ENCODE results near the gene SMS. TPM values are rescaled to one million over a fixed set of nuclear protein-coding genes. Genes with fewer than 3 reads are reported as not detected.

SMS gene
- total RNA-seq, 1 experiment from 2014 or later, result 173 TPM

DNA sequence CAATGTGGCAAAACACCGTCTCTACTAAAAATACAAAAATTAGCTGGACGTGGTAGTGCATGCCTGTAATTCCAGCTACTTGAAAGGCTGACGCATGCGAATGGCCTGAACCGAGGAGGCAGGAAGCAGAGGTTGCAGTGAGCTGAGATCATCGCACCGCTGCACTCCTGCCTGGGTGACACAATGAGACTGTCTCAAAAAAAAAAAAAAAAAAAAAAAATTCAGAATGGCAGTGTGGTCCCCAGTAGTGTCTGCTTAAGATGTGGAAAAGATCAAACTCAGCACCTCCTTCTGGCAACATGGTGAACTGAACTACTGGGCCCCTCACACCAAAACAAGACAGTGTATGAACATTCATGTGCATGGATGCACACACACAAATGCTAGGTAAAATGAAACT is 32.2 kb downstream of the SMS start (continued):
- TF ChIP-seq, protein P1, sequence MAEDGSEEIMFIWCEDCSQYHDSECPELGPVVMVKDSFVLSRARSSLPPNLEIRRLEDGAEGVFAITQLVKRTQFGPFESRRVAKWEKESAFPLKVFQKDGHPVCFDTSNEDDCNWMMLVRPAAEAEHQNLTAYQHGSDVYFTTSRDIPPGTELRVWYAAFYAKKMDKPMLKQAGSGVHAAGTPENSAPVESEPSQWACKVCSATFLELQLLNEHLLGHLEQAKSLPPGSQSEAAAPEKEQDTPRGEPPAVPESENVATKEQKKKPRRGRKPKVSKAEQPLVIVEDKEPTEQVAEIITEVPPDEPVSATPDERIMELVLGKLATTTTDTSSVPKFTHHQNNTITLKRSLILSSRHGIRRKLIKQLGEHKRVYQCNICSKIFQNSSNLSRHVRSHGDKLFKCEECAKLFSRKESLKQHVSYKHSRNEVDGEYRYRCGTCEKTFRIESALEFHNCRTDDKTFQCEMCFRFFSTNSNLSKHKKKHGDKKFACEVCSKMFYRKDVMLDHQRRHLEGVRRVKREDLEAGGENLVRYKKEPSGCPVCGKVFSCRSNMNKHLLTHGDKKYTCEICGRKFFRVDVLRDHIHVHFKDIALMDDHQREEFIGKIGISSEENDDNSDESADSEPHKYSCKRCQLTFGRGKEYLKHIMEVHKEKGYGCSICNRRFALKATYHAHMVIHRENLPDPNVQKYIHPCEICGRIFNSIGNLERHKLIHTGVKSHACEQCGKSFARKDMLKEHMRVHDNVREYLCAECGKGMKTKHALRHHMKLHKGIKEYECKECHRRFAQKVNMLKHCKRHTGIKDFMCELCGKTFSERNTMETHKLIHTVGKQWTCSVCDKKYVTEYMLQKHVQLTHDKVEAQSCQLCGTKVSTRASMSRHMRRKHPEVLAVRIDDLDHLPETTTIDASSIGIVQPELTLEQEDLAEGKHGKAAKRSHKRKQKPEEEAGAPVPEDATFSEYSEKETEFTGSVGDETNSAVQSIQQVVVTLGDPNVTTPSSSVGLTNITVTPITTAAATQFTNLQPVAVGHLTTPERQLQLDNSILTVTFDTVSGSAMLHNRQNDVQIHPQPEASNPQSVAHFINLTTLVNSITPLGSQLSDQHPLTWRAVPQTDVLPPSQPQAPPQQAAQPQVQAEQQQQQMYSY (CRISPR knock-in tag; IDR thresholded peaks at IDR 0.05), result no peak
- TF ChIP-seq RORB (CRISPR knock-in tag; IDR thresholded peaks at IDR 0.05), result no peak
- TF ChIP-seq, protein P2, sequence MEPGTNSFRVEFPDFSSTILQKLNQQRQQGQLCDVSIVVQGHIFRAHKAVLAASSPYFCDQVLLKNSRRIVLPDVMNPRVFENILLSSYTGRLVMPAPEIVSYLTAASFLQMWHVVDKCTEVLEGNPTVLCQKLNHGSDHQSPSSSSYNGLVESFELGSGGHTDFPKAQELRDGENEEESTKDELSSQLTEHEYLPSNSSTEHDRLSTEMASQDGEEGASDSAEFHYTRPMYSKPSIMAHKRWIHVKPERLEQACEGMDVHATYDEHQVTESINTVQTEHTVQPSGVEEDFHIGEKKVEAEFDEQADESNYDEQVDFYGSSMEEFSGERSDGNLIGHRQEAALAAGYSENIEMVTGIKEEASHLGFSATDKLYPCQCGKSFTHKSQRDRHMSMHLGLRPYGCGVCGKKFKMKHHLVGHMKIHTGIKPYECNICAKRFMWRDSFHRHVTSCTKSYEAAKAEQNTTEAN (CRISPR knock-in tag; IDR thresholded peaks at IDR 0.05), result no peak

DNA sequence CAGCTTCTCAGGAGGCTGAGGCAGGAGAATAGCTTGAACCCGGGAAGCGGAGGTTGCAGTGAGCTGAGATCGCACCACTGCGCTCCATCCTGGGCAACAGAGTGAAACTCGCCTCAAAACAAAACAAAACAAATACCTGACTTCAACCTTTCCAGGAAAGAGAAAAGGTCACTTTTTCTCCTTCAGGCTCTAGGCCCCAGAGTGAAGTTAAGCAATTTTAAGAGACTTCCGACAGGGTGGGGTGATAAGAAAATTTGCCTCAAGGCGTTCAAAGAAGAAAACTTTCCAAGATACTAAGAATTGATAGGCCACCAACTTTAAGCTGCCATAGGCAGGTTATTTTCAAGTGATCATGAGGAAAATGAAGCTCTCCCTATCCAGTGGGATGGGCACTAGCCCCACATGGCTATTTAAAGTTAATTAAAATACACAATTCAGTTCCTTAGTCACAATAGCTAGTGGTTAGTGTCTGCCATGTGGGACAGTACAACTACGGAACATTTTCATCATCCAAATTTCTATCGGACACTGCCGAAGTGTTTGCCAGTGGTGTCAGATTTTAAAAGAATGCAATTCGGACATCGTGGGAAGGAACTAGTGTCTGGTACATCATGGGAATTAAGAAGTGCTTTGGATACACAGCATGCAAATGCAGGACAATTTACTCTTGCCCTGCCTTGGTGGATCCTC is 33.0 kb downstream of the SMS start:
- DNase-seq (ENCODE audit: low spot score), result no peak
- no peaks in the 10 kb centered on the region for H3K9me3 Mint-ChIP-seq
- ATAC-seq, result no peak
- no peak for TF ChIP-seq ZNF671 (CRISPR knock-in tag; IDR thresholded peaks at IDR 0.05)
- TF ChIP-seq ZNF416 (CRISPR knock-in tag; IDR thresholded peaks at IDR 0.05), result no peak
- no peak for TF ChIP-seq ZNF423 (CRISPR knock-in tag; IDR thresholded peaks at IDR 0.05)
- TF ChIP-seq ESRRA (CRISPR knock-in tag; IDR thresholded peaks at IDR 0.05; ENCODE audit: borderline replicate concordance), result no peak
- TF ChIP-seq, protein P3, sequence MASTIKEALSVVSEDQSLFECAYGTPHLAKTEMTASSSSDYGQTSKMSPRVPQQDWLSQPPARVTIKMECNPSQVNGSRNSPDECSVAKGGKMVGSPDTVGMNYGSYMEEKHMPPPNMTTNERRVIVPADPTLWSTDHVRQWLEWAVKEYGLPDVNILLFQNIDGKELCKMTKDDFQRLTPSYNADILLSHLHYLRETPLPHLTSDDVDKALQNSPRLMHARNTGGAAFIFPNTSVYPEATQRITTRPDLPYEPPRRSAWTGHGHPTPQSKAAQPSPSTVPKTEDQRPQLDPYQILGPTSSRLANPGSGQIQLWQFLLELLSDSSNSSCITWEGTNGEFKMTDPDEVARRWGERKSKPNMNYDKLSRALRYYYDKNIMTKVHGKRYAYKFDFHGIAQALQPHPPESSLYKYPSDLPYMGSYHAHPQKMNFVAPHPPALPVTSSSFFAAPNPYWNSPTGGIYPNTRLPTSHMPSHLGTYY (CRISPR knock-in tag; IDR thresholded peaks at IDR 0.05), result no peak
- TF ChIP-seq, protein P4, sequence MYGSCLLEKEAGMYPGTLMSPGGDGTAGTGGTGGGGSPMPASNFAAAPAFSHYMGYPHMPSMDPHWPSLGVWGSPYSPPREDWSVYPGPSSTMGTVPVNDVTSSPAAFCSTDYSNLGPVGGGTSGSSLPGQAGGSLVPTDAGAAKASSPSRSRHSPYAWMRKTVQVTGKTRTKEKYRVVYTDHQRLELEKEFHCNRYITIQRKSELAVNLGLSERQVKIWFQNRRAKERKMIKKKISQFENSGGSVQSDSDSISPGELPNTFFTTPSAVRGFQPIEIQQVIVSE (CRISPR knock-in tag; IDR thresholded peaks at IDR 0.05; ENCODE audit: borderline replicate concordance), result no peak
- no peak for TF ChIP-seq CREB1 (CRISPR knock-in tag; IDR thresholded peaks at IDR 0.05)
- TF ChIP-seq, protein P5, sequence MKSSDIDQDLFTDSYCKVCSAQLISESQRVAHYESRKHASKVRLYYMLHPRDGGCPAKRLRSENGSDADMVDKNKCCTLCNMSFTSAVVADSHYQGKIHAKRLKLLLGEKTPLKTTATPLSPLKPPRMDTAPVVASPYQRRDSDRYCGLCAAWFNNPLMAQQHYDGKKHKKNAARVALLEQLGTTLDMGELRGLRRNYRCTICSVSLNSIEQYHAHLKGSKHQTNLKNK (CRISPR knock-in tag; IDR thresholded peaks at IDR 0.05), result no peak
- no peak for TF ChIP-seq ZNF219 (CRISPR knock-in tag; IDR thresholded peaks at IDR 0.05; ENCODE audit: borderline replicate concordance)
- TF ChIP-seq, protein P6, sequence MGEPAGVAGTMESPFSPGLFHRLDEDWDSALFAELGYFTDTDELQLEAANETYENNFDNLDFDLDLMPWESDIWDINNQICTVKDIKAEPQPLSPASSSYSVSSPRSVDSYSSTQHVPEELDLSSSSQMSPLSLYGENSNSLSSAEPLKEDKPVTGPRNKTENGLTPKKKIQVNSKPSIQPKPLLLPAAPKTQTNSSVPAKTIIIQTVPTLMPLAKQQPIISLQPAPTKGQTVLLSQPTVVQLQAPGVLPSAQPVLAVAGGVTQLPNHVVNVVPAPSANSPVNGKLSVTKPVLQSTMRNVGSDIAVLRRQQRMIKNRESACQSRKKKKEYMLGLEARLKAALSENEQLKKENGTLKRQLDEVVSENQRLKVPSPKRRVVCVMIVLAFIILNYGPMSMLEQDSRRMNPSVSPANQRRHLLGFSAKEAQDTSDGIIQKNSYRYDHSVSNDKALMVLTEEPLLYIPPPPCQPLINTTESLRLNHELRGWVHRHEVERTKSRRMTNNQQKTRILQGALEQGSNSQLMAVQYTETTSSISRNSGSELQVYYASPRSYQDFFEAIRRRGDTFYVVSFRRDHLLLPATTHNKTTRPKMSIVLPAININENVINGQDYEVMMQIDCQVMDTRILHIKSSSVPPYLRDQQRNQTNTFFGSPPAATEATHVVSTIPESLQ (CRISPR knock-in tag; IDR thresholded peaks at IDR 0.05), result no peak
- no peak for TF ChIP-seq IRF2 (CRISPR knock-in tag; IDR thresholded peaks at IDR 0.05; ENCODE audit: borderline replicate concordance, low read depth)
- peaks cover 3% of the 10 kb centered on the region; the same call in 1 of the 2 replicates for H3K4me1 Mint-ChIP-seq
- H3K4me3 Mint-ChIP-seq, result no peak overlapping the region
- H3K27me3 Mint-ChIP-seq (ENCODE audit: low read depth), result no peaks in the 10 kb centered on the region
- POLR2A ChIA-PET, result no interaction called here
- H3K36me3 Mint-ChIP-seq, result peaks cover 57% of the 10 kb centered on the region
- H3K27ac Mint-ChIP-seq, result no peak overlapping the region
- CTCF ChIA-PET, result no interaction called here

DNA sequence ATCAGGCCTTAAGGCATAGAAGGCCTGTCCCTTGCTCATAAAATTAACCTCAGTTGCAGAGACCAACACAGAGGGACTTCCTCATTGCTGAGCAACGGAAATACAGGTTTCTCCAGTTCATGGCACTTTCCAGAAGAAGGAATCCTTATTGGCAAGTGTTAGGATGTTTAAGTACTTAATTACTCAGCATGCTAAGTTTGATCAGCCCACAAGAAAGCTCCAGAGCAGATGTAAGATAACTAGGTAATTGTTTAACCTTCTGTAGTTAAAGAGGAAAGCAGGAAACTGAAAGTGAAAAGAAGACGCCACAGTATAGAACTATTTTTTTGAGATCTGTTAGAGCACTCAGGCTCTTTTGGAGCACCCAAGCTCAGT is 33.5 kb downstream of the SMS start:
- H3K4me3 Mint-ChIP-seq, result no peak overlapping the region
- no peak for ATAC-seq
- CTCF ChIA-PET, result no interaction called here

More for the DNA sequence above, 33.5 kb downstream of the SMS start:
- Mint-ChIP-seq H3K9me3 (no peaks in the 10 kb centered on the region), H3K36me3 (peaks cover 60% of the 10 kb centered on the region), H3K27me3 (ENCODE audit: low read depth) (no peaks in the 10 kb centered on the region), H3K4me1 (peaks cover 3% of the 10 kb centered on the region; the same call in 1 of the 2 replicates), H3K27ac (no peak overlapping the region)
- TF ChIP-seq, protein P7, sequence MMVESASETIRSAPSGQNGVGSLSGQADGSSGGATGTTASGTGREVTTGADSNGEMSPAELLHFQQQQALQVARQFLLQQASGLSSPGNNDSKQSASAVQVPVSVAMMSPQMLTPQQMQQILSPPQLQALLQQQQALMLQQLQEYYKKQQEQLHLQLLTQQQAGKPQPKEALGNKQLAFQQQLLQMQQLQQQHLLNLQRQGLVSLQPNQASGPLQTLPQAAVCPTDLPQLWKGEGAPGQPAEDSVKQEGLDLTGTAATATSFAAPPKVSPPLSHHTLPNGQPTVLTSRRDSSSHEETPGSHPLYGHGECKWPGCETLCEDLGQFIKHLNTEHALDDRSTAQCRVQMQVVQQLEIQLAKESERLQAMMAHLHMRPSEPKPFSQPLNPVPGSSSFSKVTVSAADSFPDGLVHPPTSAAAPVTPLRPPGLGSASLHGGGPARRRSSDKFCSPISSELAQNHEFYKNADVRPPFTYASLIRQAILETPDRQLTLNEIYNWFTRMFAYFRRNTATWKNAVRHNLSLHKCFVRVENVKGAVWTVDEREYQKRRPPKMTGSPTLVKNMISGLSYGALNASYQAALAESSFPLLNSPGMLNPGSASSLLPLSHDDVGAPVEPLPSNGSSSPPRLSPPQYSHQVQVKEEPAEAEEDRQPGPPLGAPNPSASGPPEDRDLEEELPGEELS (CRISPR knock-in tag; IDR thresholded peaks at IDR 0.05), result no peak
- TF ChIP-seq, protein P2 (CRISPR knock-in tag; IDR thresholded peaks at IDR 0.05), result no peak
- TF ChIP-seq MYBL2 (CRISPR knock-in tag; IDR thresholded peaks at IDR 0.05) (no peak), NR2C2 (CRISPR knock-in tag; IDR thresholded peaks at IDR 0.05) (no peak)
- no peak for DNase-seq (ENCODE audit: low spot score)
- POLR2A ChIA-PET, result no interaction called here

Data from WTC11 (cell line).